IMR-90 (cell line): ENCODE results near the gene ZBTB46.

Experiments used
- CTCF ChIP-seq: conservative IDR thresholded peaks from 2 replicates; pipeline ENCODE4 v1.5.1; 2012; ENCODE audit warnings: mild to moderate bottlenecking, low read depth, low read length, improper control_type of control experiment
- ELK1 ChIP-seq: fragments of 150-350 bp; IDR thresholded peaks from 2 replicates; pipeline ENCODE4 v1.6.1; 2016; ENCODE audit warnings: low read depth, mild to moderate bottlenecking, low read length, moderate library complexity, borderline replicate concordance
- POLR2A ChIP-seq: IDR thresholded peaks from 2 replicates; pipeline ENCODE4 v1.6.1; 2012; ENCODE audit warnings: mild to moderate bottlenecking, low read depth, low read length
- RAD21 ChIP-seq: IDR thresholded peaks from 2 replicates; pipeline ENCODE4 v1.6.1; 2012; ENCODE audit warnings: low read length, improper control_type of control experiment
- RFX5 ChIP-seq: IDR thresholded peaks from 2 replicates; pipeline ENCODE4 v1.8.0; 2012; ENCODE audit warnings: low read depth, mild to moderate bottlenecking, low read length, moderate library complexity
- SMC3 ChIP-seq: fragments of 150-350 bp; IDR thresholded peaks from 2 replicates; pipeline ENCODE4 v1.6.1; 2016; ENCODE audit warnings: low read depth, mild to moderate bottlenecking, antibody characterized with exemption, low read length, moderate library complexity

GRCh38 chr20:63837479-63837878 is 6.4 kb upstream of the ZBTB46 start:
- no peak for TF ChIP-seq CTCF
- no peak for TF ChIP-seq ELK1
- no peak for TF ChIP-seq RFX5
- TF ChIP-seq SMC3, result no peak
- TF ChIP-seq POLR2A, result no peak
- no peak for TF ChIP-seq RAD21
